Measurements from ENCODE around the gene MROH2A. TPM values are rescaled to one million over a fixed set of nuclear protein-coding genes. Genes with fewer than 3 reads are reported as not detected.
"Not testable (repeated sequence)": the region's sequence is repeated elsewhere in the genome, so short reads cannot be mapped to it uniquely, and the experiment has no call there.

Gene MROH2A
- polyA plus RNA-seq (2012; ENCODE audit: insufficient read depth, insufficient read length): not detected

GRCh38 chr2:233778030-233778429 lies at the start of gene MROH2A:
TSS of gene MROH2A (plus strand) at chr2:233778330. CDS start at chr2:233779359, 1,029 bp downstream.
- no peak for DNase-seq (ENCODE audit: low read depth, low spot score)
- H3K4me3 ChIP-seq (ENCODE audit: low read length): no peak within 1 kb of the TSS

GRCh38 chr2:233728723-233729301 lies 49.3 kb upstream of the MROH2A start, which contains the start of gene UGT1A3:
TSS of gene UGT1A3 (plus strand) at chr2:233729042. CDS start at chr2:233729127, 85 bp downstream.
- no peak for DNase-seq (ENCODE audit: low read depth, low spot score)
- no peak within 1 kb of the TSS for H3K4me3 ChIP-seq (ENCODE audit: low read length)

- H3K4me3 ChIP-seq (ENCODE audit: low read length); DNase-seq (ENCODE audit: low read depth, low spot score): not testable (repeated sequence)
These were observed 41.1 kb upstream of the MROH2A start for GRCh38 chr2:233736868-233737653.

GRCh38 chr2:233740870-233741269 lies 37.3 kb upstream of the MROH2A start:
- no peak overlapping the region for H3K4me3 ChIP-seq (ENCODE audit: low read length)
- DNase-seq (ENCODE audit: low read depth, low spot score): no peak

- no peak for DNase-seq (ENCODE audit: low read depth, low spot score)
These were observed 34.5 kb upstream of the MROH2A start for GRCh38 chr2:233743464-233744259.

GRCh38 chr2:233745073-233745755 lies 32.9 kb upstream of the MROH2A start:
- H3K4me3 ChIP-seq (ENCODE audit: low read length): no peak overlapping the region
- no peak for DNase-seq (ENCODE audit: low read depth, low spot score)

More at GRCh38 chr2:233743464-233744259, 34.5 kb upstream of the MROH2A start:
- H3K4me3 ChIP-seq (ENCODE audit: low read length): no peak overlapping the region

GRCh38 chr2:233745838-233746237 lies 32.3 kb upstream of the MROH2A start:
- not testable (repeated sequence) for H3K4me3 ChIP-seq (ENCODE audit: low read length); DNase-seq (ENCODE audit: low read depth, low spot score)

- no peak overlapping the region for H3K4me3 ChIP-seq (ENCODE audit: low read length)
These were observed 31.5 kb upstream of the MROH2A start for GRCh38 chr2:233746475-233747282.

GRCh38 chr2:233747283-233747544 lies 30.9 kb upstream of the MROH2A start:
- no peak for DNase-seq (ENCODE audit: low read depth, low spot score)

More at GRCh38 chr2:233746475-233747282, 31.5 kb upstream of the MROH2A start:
- DNase-seq (ENCODE audit: low read depth, low spot score): no peak

GRCh38 chr2:233750689-233751088 lies 27.4 kb upstream of the MROH2A start:
- H3K4me3 ChIP-seq (ENCODE audit: low read length); DNase-seq (ENCODE audit: low read depth, low spot score): not testable (repeated sequence)

More at GRCh38 chr2:233747283-233747544, 30.9 kb upstream of the MROH2A start:
- H3K4me3 ChIP-seq (ENCODE audit: low read length): no peak overlapping the region

- not testable (repeated sequence) for DNase-seq (ENCODE audit: low read depth, low spot score); H3K4me3 ChIP-seq (ENCODE audit: low read length)
These were observed 26.7 kb upstream of the MROH2A start for GRCh38 chr2:233751212-233752009.

GRCh38 chr2:233754872-233755611 lies 23.1 kb upstream of the MROH2A start:
- no peak overlapping the region for H3K4me3 ChIP-seq (ENCODE audit: low read length)
- no peak for DNase-seq (ENCODE audit: low read depth, low spot score)

GRCh38 chr2:233756429-233757081 lies 21.6 kb upstream of the MROH2A start:
- no peak for DNase-seq (ENCODE audit: low read depth, low spot score)
- no peak overlapping the region for H3K4me3 ChIP-seq (ENCODE audit: low read length)

- DNase-seq (ENCODE audit: low read depth, low spot score): no peak
- no peak overlapping the region for H3K4me3 ChIP-seq (ENCODE audit: low read length)
These were observed 20.0 kb upstream of the MROH2A start for GRCh38 chr2:233758141-233758540.

- no peak for DNase-seq (ENCODE audit: low read depth, low spot score)
- H3K4me3 ChIP-seq (ENCODE audit: low read length): no peak overlapping the region
These were observed 19.3 kb upstream of the MROH2A start for GRCh38 chr2:233758849-233759248.

- no peak within 1 kb of the TSS for H3K4me3 ChIP-seq (ENCODE audit: low read length)
These were observed 18.1 kb upstream of the MROH2A start, which contains the start of gene UGT1A1 for GRCh38 chr2:233760043-233760442. TSS of gene UGT1A1 (plus strand) at chr2:233760270. CDS start at chr2:233760288, 18 bp downstream.

More at GRCh38 chr2:233760043-233760442, 18.1 kb upstream of the MROH2A start, which contains the start of gene UGT1A1:
- DNase-seq (ENCODE audit: low read depth, low spot score): no peak

All from Jurkat, Clone E6-1 (cell line).